Heart left ventricle (tissue), 16 donors: ENCODE measurements around the gene MEGF9. TPM values are rescaled to one million over a fixed set of nuclear protein-coding genes. Genes with fewer than 3 reads are reported as not detected.

ENCODE experiments used
- ATAC-seq, 4 donors: fragments of 200-7000 bp; cut with Tn5 transposase; one replicate each; pipeline ENCODE4 v1.9.1; 2020 to 2022; ENCODE audit warnings: moderate library complexity in 4 of 4, mild to moderate bottlenecking in 3 of 4, moderate number of reproducible peaks in 1 of 4
- DNase-seq, 5 donors: peaks; one replicate each; pipeline ENCODE4 v3.0.0-alpha.2; 2020
- H3K27ac ChIP-seq, 12 donors: fragments of 200-600 bp; sonication (generic) in 4 of 12; one replicate each; pipeline versions ENCODE4 v1.5.0 to v1.8.0; 2016 to 2022; ENCODE audit warnings: mild to moderate bottlenecking in 2 of 12
- H3K27me3 ChIP-seq, 9 donors: fragments of 200-600 bp; sonication (generic) in 2 of 9; one replicate each; pipeline versions ENCODE4 v1.5.1 to v1.8.0; 2016 to 2022; ENCODE audit warnings: mild to moderate bottlenecking in 3 of 9
- H3K36me3 ChIP-seq, 9 donors: fragments of 200-600 bp; sonication (generic) in 2 of 9; one replicate each; pipeline versions ENCODE4 v1.5.0 to v1.8.0; 2018 to 2022; ENCODE audit warnings: mild to moderate bottlenecking in 2 of 9
- H3K4me1 ChIP-seq, 12 donors: fragments of 200-600 bp; sonication (generic) in 4 of 12; one replicate each; pipeline versions ENCODE4 v1.5.0 to v1.8.0; 2016 to 2022; ENCODE audit warnings: mild to moderate bottlenecking in 3 of 12
- H3K4me3 ChIP-seq, 12 donors: fragments of 200-600 bp; sonication (generic) in 4 of 12; one replicate each; pipeline versions ENCODE4 v1.5.0 to v1.8.0; 2017 to 2022; ENCODE audit warnings: mild to moderate bottlenecking in 9 of 12, moderate library complexity in 4 of 12
- H3K9me3 ChIP-seq, 12 donors: fragments of 200-600 bp; sonication (generic) in 4 of 12; one replicate each; pipeline versions ENCODE4 v1.5.0 to v1.8.0; 2016 to 2022; ENCODE audit warnings: mild to moderate bottlenecking in 1 of 12
- CTCF ChIP-seq, 12 donors: fragments of 200-600 bp; sonication (generic) in 4 of 12; IDR thresholded peaks; one replicate each; pipeline versions ENCODE4 v1.5.0 to v1.8.0; 2018 to 2022; ENCODE audit warnings: antibody characterized with exemption in 12 of 12, mild to moderate bottlenecking in 5 of 12
- POLR2A ChIP-seq, 2 donors: fragments of 450-650 bp; IDR thresholded peaks; one replicate each; pipeline ENCODE4 v1.6.1; 2017; ENCODE audit warnings: antibody characterized with exemption in 2 of 2, mild to moderate bottlenecking in 2 of 2, moderate library complexity in 2 of 2
- WGBS, 4 donors: extraction: QIAGEN DNeasy Blood & Tissue Kit in 2 of 4; methylation state at CpG; one replicate each; pipeline versions ENCODE4 v1.1.5 to v1.1.7; 2013 to 2018; 5-methylcytosine and 5-hydroxymethylcytosine counted together
- intact Hi-C, 10 donors: fragments of 100-400 bp; cut with DNase I; formaldehyde crosslinking; loops; one replicate each; pipeline versions ENCODE4 v1.11.1 to v1.14.2; 2022
- polyA plus RNA-seq, 2 donors: library from polyadenylated mRNA; stranded (reverse); fragments of 200-250 nt; gene quantifications; one replicate each; pipeline ENCODE4 v1.2.3, GENCODE V29; 2013
- total RNA-seq, 9 donors: library from RNA; depleted of rRNA in 2 of 9; stranded (reverse); fragments of >200 nt in 2 of 9; fragmentation: NEBNext Ultra II Directional in 3 of 9; extraction: Animal tissue kit (Norgen Biotek cat#: 25700) in 3 of 9; gene quantifications; one replicate each; pipeline versions ENCODE4 v1.1.0 to v1.2.4, GENCODE V29; 2016 to 2023
- donor health status: ischemic (EF 13 %, LVEDD 7.1; RV severe dilation, severe dysfunction).
- donor health status: healthy with polysubstance abuse.
- donor health status: DM: no; HTN: yes; CAD: no.
- donor health status: DM: no; HTN: no; CAD: no.
- donor health status: ischemic (EF 25% LVEDD 6.9; RV normal size, moderate dysfunction).
- donor health status: ischemic (EF 25% LVEDD 5.7; RV mildly dilated, moderate dysfunction).
- donor health status: healthy.
- donor health status: DM: yes; HTN: yes; CAD: no.
- donor health status: ischemic (EF 35%, LVEDD 5.7; RV mildly dilated, moderate dysfunction).
- donor health status: nonischemic (EF 11% LVEDD 7.7; RV severe dilation, severe dysfunction).
- donor health status: DM: yes; HTN: yes; CAD: no.
- donor health status: PGD.
- donor health status: ischemic (EF 29% LVEDD 5.4; RV normal size, mild dysfunction).
- donor health status: nonischemic (EF 23%, LVEDD 6.1; RV moderate dilation, normal function).

MEGF9 gene
- total and polyA plus RNA-seq, 11 donors = 2.2 to 46.0 (median 12.8) TPM

GRCh38 chr9:120628207-120628924 is 85.9 kb downstream of the MEGF9 start:
- ATAC-seq (no peak), DNase-seq (no peak)
- Histone ChIP-seq H3K27me3 (no peaks in the 10 kb centered on the region), H3K27ac (no peak overlapping the region), H3K36me3 (no peaks in the 10 kb centered on the region), H3K9me3 (no peaks in the 10 kb centered on the region), H3K4me1 (peaks cover 0 to 14% (median 0%) of the 10 kb centered on the region in 12 donors), H3K4me3 (no peak overlapping the region)
- 72 to 84% (median 76%) methylated on average over 4 of the region's 4 CpGs for WGBS, 4 donors
- intact Hi-C loops = loop anchor here in 4 of 10 donors (10.0 kb wide), 1 partner anchor 86 kb away; the partner anchor contains the start of gene MEGF9 (in 4 of the 4)
- TF ChIP-seq CTCF (IDR thresholded peaks at IDR 0.05) = no peak
- no peak for TF ChIP-seq POLR2A (IDR thresholded peaks at IDR 0.05)

- peaks cover 0 to 14% (median 0%) of the 10 kb centered on the region in 12 donors for H3K4me1 ChIP-seq
- H3K9me3 ChIP-seq = no peaks in the 10 kb centered on the region
- no peak overlapping the region for H3K27ac ChIP-seq
- no peak overlapping the region for H3K4me3 ChIP-seq
- no peak for TF ChIP-seq CTCF (IDR thresholded peaks at IDR 0.05)
- no peak for TF ChIP-seq POLR2A (IDR thresholded peaks at IDR 0.05)
- no peaks in the 10 kb centered on the region for H3K27me3 ChIP-seq
- 65 to 75% (median 69%) methylated on average over 2 of the region's 2 CpGs for WGBS, 4 donors
- no peak for DNase-seq
- peaks cover 0 to 1% (median 0%) of the 10 kb centered on the region in 9 donors for H3K36me3 ChIP-seq
- intact Hi-C loops = loop anchor here in 4 of 10 donors (10.0 kb wide), 1 partner anchor 88 kb away; the partner anchor contains the start of gene MEGF9 (in 4 of the 4)
- ATAC-seq = no peak
These were observed 87.2 kb downstream of the MEGF9 start for GRCh38 chr9:120627073-120627472.

- WGBS, 4 donors = 69 to 81% (median 77%) methylated on average over 1 of the region's 1 CpG
- Histone ChIP-seq H3K4me3 (no peak overlapping the region), H3K27me3 (no peaks in the 10 kb centered on the region), H3K9me3 (no peaks in the 10 kb centered on the region), H3K27ac (no peak overlapping the region), H3K4me1 (peaks cover 0 to 14% (median 0%) of the 10 kb centered on the region in 12 donors), H3K36me3 (peaks cover 0 to 7% (median 0%) of the 10 kb centered on the region in 9 donors)
- intact Hi-C loops = loop anchor here in 4 of 10 donors (10.0 kb wide), 1 partner anchor 88 kb away; the partner anchor contains the start of gene MEGF9 (in 4 of the 4)
- ATAC-seq = no peak
- TF ChIP-seq POLR2A (IDR thresholded peaks at IDR 0.05) (no peak), CTCF (IDR thresholded peaks at IDR 0.05) (no peak)
- no peak for DNase-seq
These were observed 87.8 kb downstream of the MEGF9 start for GRCh38 chr9:120626512-120626911.

GRCh38 chr9:120625222-120625621 is 89.0 kb downstream of the MEGF9 start:
- ATAC-seq = peak in 2 of 4 donors; percentile 28 to 45
- Histone ChIP-seq H3K27ac (no peak overlapping the region), H3K4me1 (peaks cover 0 to 16% (median 0%) of the 10 kb centered on the region in 12 donors), H3K27me3 (no peaks in the 10 kb centered on the region), H3K36me3 (peaks cover 0 to 8% (median 0%) of the 10 kb centered on the region in 9 donors), H3K9me3 (no peaks in the 10 kb centered on the region), H3K4me3 (no peak overlapping the region)
- WGBS, 4 donors = 84 to 91% (median 88%) methylated on average over 6 of the region's 6 CpGs
- intact Hi-C loops = loop anchor here in 4 of 10 donors (10.0 kb wide), 1 partner anchor 90 kb away; the partner anchor contains the start of gene MEGF9 (in 4 of the 4)
- no peak for DNase-seq
- TF ChIP-seq CTCF (IDR thresholded peaks at IDR 0.05) (no peak), POLR2A (IDR thresholded peaks at IDR 0.05) (no peak)
